GM19328 (cell line): ENCODE data around the gene TNC.

ENCODE experiments used
- ATAC-seq: cut with Tn5 transposase; IDR thresholded peaks from one replicate; pipeline ENCODE4 v1.9.1; 2021; ENCODE audit warnings: mild to moderate bottlenecking, moderate library complexity; ENCODE audit not compliant: unreplicated experiment

The TNC gene

DNA sequence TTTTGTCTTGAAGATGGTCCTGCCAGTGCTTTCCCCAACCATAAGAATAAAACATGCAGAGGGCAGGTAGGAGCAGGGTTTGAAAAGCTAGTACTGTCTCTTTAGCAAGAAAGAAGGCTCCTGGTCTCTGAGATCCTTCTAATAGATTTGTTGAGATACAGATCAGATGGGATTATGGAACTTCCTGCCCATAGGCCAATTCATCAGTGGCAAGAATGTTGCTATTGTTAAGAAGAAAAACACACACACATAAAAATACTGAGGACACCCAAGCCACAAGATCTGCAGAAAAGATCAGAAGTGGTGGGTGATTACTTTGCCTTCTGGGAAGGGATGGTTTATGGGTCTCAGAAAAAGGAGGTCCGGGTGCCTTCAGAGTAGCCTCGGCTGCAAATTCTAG lies 59.8 kb downstream of the TNC start:
- no peak for ATAC-seq

DNA sequence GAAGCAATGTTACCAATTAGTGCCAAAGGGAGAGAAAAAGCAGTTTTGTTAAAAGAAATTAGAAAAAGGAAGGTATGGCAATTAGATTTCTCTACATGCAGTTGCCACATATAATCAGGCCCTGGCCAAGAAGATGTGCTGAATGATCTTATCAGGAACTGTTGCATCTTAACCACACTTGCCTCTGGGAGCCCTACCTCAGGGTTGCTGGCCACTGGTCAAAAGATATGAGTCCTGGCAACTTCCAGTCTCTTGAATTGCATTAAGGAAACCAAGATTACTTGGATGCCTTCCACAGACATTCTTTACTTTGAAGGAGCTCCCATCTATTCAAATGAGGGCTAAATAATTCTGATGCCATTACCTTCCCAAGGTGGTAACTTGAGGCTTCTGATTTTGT lies 60.4 kb downstream of the TNC start:
- no peak for ATAC-seq

GRCh38 chr9:115050002-115050490 lies 67.9 kb downstream of the TNC start:
- ATAC-seq: no peak

DNA sequence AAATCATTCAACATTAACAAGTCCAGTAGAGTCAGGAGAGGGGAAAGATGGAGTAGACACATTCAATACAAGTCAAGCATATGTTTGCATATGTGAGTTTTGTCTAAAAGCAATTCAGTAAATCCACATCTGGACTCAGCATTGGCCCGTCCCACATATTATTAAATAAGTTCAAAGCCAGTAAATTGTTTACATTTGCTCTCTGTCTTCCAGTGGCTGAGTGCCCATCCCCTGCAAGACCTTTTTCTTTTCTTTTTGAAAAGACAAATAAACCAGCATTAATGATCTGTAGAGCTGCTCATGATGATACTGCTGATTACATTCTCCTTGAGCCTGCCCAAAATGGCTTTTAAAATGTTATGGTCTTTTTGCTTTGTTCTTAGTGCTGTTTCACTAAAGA lies 71.1 kb downstream of the TNC start:
- ATAC-seq: no peak

GRCh38 chr9:115046199-115046598 lies 71.8 kb downstream of the TNC start:
- no peak for ATAC-seq

GRCh38 chr9:115043632-115044031 lies 74.3 kb downstream of the TNC start:
- no peak for ATAC-seq

- ATAC-seq: peak; percentile 79
Observed at GRCh38 chr9:115042781-115043509, 75.0 kb downstream of the TNC start.

GRCh38 chr9:115039516-115040120 lies 78.3 kb downstream of the TNC start:
- no peak for ATAC-seq

DNA sequence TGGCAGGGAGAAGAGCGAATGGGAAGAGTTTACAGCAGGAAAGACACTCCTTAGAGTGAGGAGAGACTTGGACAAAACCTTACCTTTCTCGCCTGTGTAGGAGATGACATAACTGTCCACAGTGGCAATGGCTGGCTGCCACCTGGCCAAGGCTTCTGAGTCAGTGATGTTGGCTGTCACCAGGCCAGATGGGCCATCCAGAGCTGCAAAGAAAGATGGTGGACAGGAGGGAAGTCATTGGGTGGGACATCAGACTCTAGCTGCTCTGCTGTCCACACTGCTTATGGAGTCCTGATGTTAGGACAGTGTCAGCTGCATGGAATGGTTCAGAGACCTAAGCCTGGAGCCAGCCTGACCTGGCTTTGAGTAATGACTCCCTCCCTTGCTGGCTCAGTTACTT lies 79.8 kb downstream of the TNC start:
- no peak for ATAC-seq

DNA sequence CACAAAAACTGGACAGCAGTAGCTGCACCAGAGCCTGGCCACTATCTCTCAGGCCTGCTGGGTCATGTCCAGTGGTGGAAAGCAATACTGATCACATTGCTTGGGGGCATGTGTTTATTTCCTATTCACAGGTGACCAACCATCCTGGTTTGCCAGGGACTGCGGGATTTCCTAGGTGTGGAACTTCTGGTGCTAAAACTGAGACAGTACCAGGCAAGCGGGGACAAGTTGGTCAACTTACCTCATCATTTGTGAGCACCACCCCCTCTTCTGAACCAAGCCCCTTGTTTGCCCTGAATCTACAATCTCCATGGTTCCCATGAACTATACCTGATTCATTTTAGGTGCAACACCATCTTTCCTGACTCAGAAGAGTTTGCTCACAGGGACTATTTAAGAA lies 81.3 kb downstream of the TNC start:
- ATAC-seq: no peak

DNA sequence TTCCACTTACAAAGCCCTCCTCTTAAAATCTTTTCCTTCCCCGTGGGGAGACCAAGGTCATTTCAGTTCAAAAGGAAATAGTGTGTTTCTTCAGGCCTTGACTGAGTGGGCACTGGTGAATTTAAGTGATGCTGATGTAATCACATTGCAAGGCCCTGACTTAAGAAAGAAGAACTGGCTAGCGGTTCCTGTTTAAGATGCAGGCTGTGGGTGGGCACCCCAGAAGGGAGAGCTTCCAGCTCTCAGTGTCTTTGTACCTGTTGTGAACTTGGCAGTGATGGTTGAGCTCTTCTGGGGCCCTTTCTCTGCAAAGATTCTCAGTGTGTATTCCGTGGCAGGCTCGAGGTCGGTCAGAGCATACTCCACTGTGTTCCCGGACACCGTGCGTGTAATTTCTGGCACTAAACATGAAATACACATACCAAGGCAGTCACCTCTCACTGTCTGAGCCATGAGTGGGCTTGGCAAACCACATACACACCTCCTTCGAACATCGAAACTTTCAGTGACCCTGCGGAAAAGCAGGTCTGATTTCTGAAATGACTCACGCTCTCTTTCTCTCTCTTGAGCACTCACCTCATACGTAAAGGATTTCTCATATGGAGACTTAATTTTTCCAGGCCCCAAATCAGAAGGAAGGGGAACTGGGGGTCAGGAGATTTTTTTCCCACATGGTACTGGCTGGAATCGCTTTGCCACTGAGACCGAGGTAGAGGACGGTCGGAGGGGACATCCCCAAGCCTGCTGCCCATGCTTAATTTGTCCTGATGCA lies 81.9 kb downstream of the TNC start:
- ATAC-seq: peak; percentile 93

GRCh38 chr9:115034801-115035200 lies 83.2 kb downstream of the TNC start:
- no peak for ATAC-seq

- ATAC-seq: no peak
Observed at GRCh38 chr9:115033800-115034199, 84.2 kb downstream of the TNC start.

DNA sequence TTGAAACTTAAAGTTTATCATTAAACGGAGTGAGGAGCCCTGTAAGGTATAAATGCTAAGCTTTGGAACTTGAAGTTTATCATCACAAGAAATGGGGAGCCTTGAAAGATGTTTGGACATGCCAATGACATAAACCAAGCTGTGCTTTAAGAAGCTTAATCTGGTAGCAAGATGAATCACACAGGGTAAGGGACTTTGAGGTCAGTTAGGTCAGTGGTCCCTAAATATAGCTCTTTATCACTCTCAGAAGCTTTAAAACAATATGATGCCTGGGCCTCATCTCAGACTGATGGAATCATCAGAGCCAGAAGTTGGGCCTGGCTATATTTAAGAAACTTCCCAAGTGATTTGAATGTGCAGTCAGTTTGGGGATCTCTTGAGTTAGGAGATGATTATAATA lies 85.7 kb downstream of the TNC start:
- no peak for ATAC-seq

DNA sequence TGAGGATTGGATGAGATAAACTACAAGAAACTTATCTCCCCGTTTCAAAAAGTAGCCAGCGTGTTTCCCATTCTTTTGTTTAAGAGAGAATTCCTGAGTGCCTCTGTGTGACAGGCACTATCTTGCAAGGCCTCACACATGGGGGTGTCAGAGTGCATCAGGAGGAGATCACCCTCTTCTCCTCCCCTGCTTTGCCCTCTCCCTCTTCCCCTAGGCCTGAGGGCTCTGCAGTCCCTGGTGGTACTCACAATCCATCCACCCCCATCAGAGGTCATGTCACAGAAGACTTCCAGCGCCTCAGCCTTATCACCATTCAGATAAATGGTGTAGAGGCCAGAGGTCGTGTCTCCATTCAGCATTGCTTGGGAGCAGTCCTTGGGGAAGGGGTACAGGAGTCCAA lies 88.0 kb downstream of the TNC start:
- ATAC-seq: no peak

GRCh38 chr9:115025721-115026120 lies 92.2 kb downstream of the TNC start:
- no peak for ATAC-seq

DNA sequence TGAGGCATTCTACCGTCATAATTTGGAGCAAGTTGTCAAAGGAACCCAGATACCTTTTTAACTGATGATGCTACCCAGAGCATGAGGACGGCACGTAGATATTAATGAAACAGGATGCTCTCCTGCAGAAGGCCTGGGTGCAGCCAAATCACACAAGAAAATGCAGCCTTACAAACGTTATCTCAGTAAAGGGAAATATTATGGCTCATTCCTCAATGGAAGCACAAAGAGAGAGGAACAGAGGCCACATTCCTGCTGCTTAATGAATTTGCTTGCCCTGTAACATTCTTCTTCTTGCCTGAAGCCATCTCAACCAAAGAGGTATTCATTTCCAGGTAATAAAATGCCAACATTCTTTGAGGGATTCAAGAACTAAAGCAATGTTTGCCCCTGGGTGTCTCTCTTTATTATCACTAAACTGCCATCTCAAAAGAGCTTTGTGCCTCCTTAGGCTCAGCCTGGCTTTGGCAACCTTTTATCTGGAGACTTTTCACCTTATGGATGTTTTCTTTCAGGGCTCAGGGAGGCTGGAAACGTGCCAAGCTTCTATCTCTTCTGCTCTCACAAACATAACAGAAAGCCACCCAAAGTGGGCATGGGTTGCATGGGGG lies 92.9 kb downstream of the TNC start:
- ATAC-seq: no peak

GRCh38 chr9:115022760-115023434 lies 95.1 kb downstream of the TNC start:
- ATAC-seq: no peak

DNA sequence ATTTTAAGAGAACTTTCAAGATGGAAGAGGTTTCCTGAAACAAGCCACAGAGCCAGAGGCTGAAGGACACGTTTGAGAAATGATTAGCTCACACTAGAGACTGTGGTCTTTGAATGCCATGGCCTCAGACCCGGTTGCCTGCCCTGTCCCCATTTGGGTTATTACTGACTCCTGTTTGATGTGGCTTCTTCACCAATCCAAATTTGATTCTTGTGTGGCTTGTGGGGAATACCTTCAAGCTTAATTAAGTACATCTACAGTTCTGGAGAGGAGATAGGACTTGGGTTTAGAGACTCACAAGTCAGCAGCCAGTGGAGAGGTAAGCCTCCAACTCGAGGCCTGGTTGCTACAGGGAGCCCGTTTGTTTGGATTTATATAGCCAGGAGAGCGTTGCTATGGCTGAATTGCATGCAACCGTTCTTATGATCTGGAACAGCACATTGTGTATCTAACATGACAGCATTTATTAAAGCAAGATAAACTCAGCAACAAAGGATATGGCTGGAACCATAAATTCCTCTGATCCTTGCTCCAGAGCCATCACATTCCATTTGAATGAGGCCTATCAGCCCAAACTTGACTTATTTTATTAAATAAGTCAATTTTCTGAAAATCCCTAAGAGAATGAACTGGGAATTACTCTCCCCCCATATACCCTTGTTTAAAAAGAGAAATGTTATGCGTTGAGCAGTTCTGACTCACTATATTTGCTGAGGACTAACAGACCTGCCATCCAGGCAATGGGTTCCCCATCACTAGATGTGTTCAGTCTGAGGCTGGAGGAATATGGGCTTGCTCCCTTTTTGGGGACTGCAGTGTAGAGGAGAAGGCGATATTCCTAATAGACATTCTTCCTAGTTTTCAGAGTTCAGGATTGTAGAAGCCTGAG lies 99.2 kb downstream of the TNC start:
- ATAC-seq: no peak

DNA sequence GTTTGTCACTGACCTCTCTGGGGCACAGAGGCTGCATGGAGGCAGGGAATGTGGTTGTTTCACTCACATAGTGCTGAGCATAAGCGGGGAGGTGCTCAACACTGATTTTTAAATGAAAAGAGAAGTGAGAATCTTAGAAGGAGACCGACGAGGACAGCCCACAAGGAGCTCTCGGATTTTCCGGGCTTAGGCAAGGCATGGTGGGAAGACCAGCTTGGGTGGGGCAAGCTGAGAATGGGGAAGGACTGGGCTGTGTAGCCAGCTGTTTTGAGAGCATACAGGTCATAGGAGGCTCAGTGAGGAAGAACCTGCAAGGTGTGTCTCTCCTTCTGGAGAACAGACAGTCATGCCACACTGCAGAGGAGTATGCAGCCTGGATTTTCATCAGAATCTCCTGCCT lies 101.6 kb downstream of the TNC start:
- ATAC-seq: no peak
